GM12878 (cell line): ENCODE measurements around the gene ALS2. TPM values are rescaled to one million over a fixed set of nuclear protein-coding genes. Genes with fewer than 3 reads are reported as not detected.

Source experiments
- ATAC-seq: fragments of 200-7000 bp; cut with Tn5 transposase; 3 replicates; pipeline ENCODE4 v1.9.1; 2020; ENCODE audit warnings: mild to moderate bottlenecking, moderate library complexity
- BruUV-seq: library from RNA; stranded (reverse); fragments of 400-500 nt; replicated peaks from 2 replicates; lab custom pipeline; 2021; lab: Mats Ljungman, UMichigan
- CTCF ChIA-PET: fragments of 300-600 bp; sonication (Branson Sonifier 250); formaldehyde crosslinking; extraction: SDS; loops from one replicate; lab custom pipeline; 2021; ENCODE audit warnings: inconsistent platforms; lab: Yijun Ruan, JAX
- POLR2A ChIA-PET: fragments of 350-600 bp; formaldehyde crosslinking; extraction: SDS; loops from one replicate; lab custom pipeline; 2021; ENCODE audit warnings: inconsistent platforms; lab: Charles Lee
- RAD21 ChIA-PET: fragments of 300-600 bp; sonication (Branson Sonifier 250); formaldehyde crosslinking; loops from one replicate; lab custom pipeline; 2023; ENCODE audit warnings: antibody characterized with exemption; ENCODE audit not compliant: unreplicated experiment; lab: Charles Lee
- SMC1A ChIA-PET: fragments of 300-600 bp; sonication (Branson Sonifier 250); formaldehyde crosslinking; loops from one replicate; lab custom pipeline; 2023; ENCODE audit not compliant: unreplicated experiment, uncharacterized antibody; lab: Charles Lee
- DNase-seq: peaks from one replicate; pipeline ENCODE4 v3.0.0-alpha.2; 2011; ENCODE audit warnings: low read depth, low spot score
- FAIRE-seq: peaks from 3 replicates; lab custom pipeline; 2011; peaks lifted over from hg19 to GRCh38; lab: Jason Lieb, UNC
- H2AFZ ChIP-seq: 2 replicates; pipeline ENCODE4 v1.6.0; 2011; ENCODE audit warnings: low read depth, low read length, control low read depth; ENCODE audit not compliant: control insufficient read depth
- H3K27ac ChIP-seq: 2 replicates; pipeline ENCODE4 v1.5.1; 2011; ENCODE audit warnings: control low read depth; ENCODE audit not compliant: control insufficient read depth, insufficient read depth
- H3K27me3 ChIP-seq, 2 experiments: replicated peaks in 1 of 2; 2 replicates each; pipeline versions ENCODE4 v1.6.0 to v1.6.1; 2011; ENCODE audit warnings: low read length in 1 of 2; ENCODE audit not compliant: control insufficient read depth in 2 of 2, insufficient read depth in 2 of 2
- H3K36me3 ChIP-seq, 2 experiments: 2 replicates each; pipeline ENCODE4 v1.5.1; 2011; ENCODE audit warnings: low read length in 1 of 2; ENCODE audit not compliant: control insufficient read depth in 2 of 2, insufficient read depth in 2 of 2
- H3K4me1 ChIP-seq: 2 replicates; pipeline ENCODE4 v1.6.1; 2011; ENCODE audit warnings: mild to moderate bottlenecking, low read length, moderate library complexity, mixed read lengths; ENCODE audit not compliant: control insufficient read depth, insufficient read depth
- H3K4me2 ChIP-seq: 2 replicates; pipeline ENCODE4 v1.6.0; 2011; ENCODE audit warnings: control low read depth; ENCODE audit not compliant: control insufficient read depth, insufficient read depth
- H3K4me3 ChIP-seq: fragments of 200-600 bp; sonication (generic); 2 replicates; pipeline ENCODE4 v1.5.1; 2016
- H3K79me2 ChIP-seq: 2 replicates; pipeline ENCODE4 v1.6.0; 2011; ENCODE audit warnings: low read length; ENCODE audit not compliant: control insufficient read depth, insufficient read depth
- H3K9ac ChIP-seq: 2 replicates; pipeline ENCODE4 v1.8.0; 2011; ENCODE audit warnings: low read length, control low read depth, mixed read lengths; ENCODE audit not compliant: control insufficient read depth, insufficient read depth
- H3K9me3 ChIP-seq: replicated peaks from 3 replicates; pipeline ENCODE4 v1.5.1; 2011; ENCODE audit warnings: mild to moderate bottlenecking, low read length; ENCODE audit not compliant: control insufficient read depth, insufficient read depth
- H4K20me1 ChIP-seq: 2 replicates; pipeline ENCODE4 v1.6.0; 2011; ENCODE audit not compliant: control insufficient read depth, insufficient read depth
- CREM ChIP-seq: IDR thresholded peaks from 2 replicates; pipeline ENCODE4 v1.6.1; 2014; ENCODE audit warnings: antibody characterized with exemption, low read depth
- IKZF1 ChIP-seq: fragments of 450-650 bp; conservative IDR thresholded peaks from 2 replicates; pipeline ENCODE4 v1.6.1; 2017; ENCODE audit warnings: antibody characterized with exemption, mild to moderate bottlenecking
- MEF2A ChIP-seq: IDR thresholded peaks from 2 replicates; pipeline ENCODE4 v1.6.1; 2011; ENCODE audit warnings: low read depth, mild to moderate bottlenecking, low read length, moderate library complexity; ENCODE audit not compliant: insufficient read depth
- MTA3 ChIP-seq: IDR thresholded peaks from 2 replicates; pipeline ENCODE4 v1.6.1; 2012; ENCODE audit warnings: low read length, inconsistent platforms, borderline replicate concordance
- NFYA ChIP-seq: IDR thresholded peaks from 2 replicates; pipeline ENCODE4 v1.6.1; 2011; ENCODE audit warnings: low read depth, mild to moderate bottlenecking, low read length, improper control_type of control experiment, borderline replicate concordance
- NFYB ChIP-seq: IDR thresholded peaks from 2 replicates; pipeline ENCODE4 v1.6.1; 2011; ENCODE audit warnings: low read depth, mild to moderate bottlenecking, low read length, improper control_type of control experiment, moderate library complexity; ENCODE audit not compliant: insufficient read depth
- NR2F1 ChIP-seq: fragments of 450-650 bp; conservative IDR thresholded peaks from 2 replicates; pipeline ENCODE4 v1.6.1; 2017; ENCODE audit warnings: mild to moderate bottlenecking
- NRF1 ChIP-seq: conservative IDR thresholded peaks from 2 replicates; pipeline ENCODE4 v1.6.1; 2011; ENCODE audit warnings: mild to moderate bottlenecking, low read depth, low read length, improper control_type of control experiment
- PAX8 ChIP-seq: fragments of 450-650 bp; IDR thresholded peaks from 2 replicates; pipeline ENCODE4 v1.6.1; 2017; ENCODE audit warnings: mild to moderate bottlenecking, moderate library complexity
- POU2F2 ChIP-seq: IDR thresholded peaks from 3 replicates; pipeline ENCODE4 v1.6.1; 2011; ENCODE audit warnings: low read depth, mild to moderate bottlenecking, low read length, borderline replicate concordance
- SIX5 ChIP-seq: IDR thresholded peaks from 2 replicates; pipeline ENCODE4 v1.6.1; 2011; ENCODE audit warnings: mild to moderate bottlenecking, low read depth, low read length, moderate library complexity; ENCODE audit not compliant: severe bottlenecking
- SUPT20H ChIP-seq: IDR thresholded peaks from 2 replicates; pipeline ENCODE4 v1.6.1; 2011; ENCODE audit warnings: low read depth, mild to moderate bottlenecking, low read length, moderate library complexity, borderline replicate concordance; ENCODE audit not compliant: control insufficient read depth
- SUZ12 ChIP-seq: fragments of 200-600 bp; sonication (generic); IDR thresholded peaks from one replicate; pipeline ENCODE4 v1.6.1; 2018; ENCODE audit warnings: antibody characterized with exemption, mild to moderate bottlenecking; ENCODE audit not compliant: unreplicated experiment
- TARDBP ChIP-seq: IDR thresholded peaks from 2 replicates; pipeline ENCODE4 v1.6.1; 2016; ENCODE audit warnings: borderline replicate concordance
- WGBS: methylation state at CpG from one replicate; pipeline ENCODE4 v1.1.6; 2016; ENCODE audit warnings: low lambda C conversion rate; ENCODE audit not compliant: insufficient replicate concordance, insufficient coverage; ENCODE audit errors: missing lambda C conversion rate; 5-methylcytosine and 5-hydroxymethylcytosine counted together
- in situ Hi-C: fragments of 300-500 bp; cut with MboI; formaldehyde crosslinking; loops from 9 replicates; pipeline ENCODE4 v1.14.3; 2018; ENCODE audit warnings: mixed read lengths
- intact Hi-C: fragments of 100-400 bp; cut with micrococcal nuclease; formaldehyde crosslinking; loops from one replicate; pipeline ENCODE4 v1.14.2; 2022; ENCODE audit not compliant: unreplicated experiment
- polyA plus RNA-seq, 11 experiments: library from polyadenylated mRNA; depleted of rRNA in 4 of 11; unstranded in 6 of 11; stranded (reverse) in 5 of 11; fragments of >200 nt; fragmentation: Nextera tagmentation in 4 of 11; fragmentation: Illumina TruSeq in 1 of 11; extraction: Ambion mirVana in 4 of 11; extraction: Trizol in 1 of 11; gene quantifications; 1 replicate in 1 of 11; 2 replicates in 10 of 11; pipeline versions ENCODE4 v1.2.1 to v1.2.3, GENCODE V29; 2011 to 2016; ENCODE audit warnings: inconsistent platforms in 2 of 11, missing spikeins in 2 of 11, low read depth in 1 of 11
- total RNA-seq, 4 experiments: library from RNA; depleted of rRNA in 3 of 4; stranded (reverse); fragments of >200 nt in 3 of 4; fragmentation: Illumina TruSeq in 1 of 4; extraction: Trizol in 1 of 4; gene quantifications; 2 replicates each; pipeline versions ENCODE4 v1.2.1 to v1.2.3, GENCODE V29; 2013 to 2021
- TF ChIP-seq, protein P1 (sequence below): fragments of 150-350 bp; IDR thresholded peaks from 2 replicates; pipeline ENCODE4 v1.6.1; 2014; ENCODE audit warnings: mild to moderate bottlenecking, low read depth, low read length

Gene ALS2
- total and polyA plus RNA-seq, 10 of the 15 experiments (the other 5 are each of a cell fraction or from before 2014, with no cell fraction given), result 2.4 to 10.4 (median 7.7) TPM

DNA sequence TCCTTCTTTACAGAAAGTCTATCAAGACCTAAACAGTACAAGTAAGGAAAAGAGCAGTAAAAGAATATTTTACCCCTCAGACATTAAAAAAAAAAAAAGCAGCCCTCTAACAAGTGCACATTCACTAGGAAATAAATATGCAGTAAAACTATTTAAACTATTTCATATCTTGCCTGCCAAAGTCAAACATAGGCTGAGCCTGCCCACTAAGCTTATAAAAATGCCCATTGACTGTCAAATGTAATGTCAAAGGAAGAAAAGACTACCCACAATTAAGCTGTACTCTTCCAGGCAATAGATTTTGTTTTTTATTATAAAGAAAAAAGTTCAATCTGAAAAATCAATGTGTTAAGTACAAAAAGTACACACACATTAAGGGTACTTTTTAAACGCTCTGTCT lies 11.8 kb downstream of the ALS2 start:
- CTCF ChIA-PET, result interaction anchor here (2.5 kb wide), 1 partner anchor 9 kb away, joined by 12 read pairs; no protein-coding TSS in a partner anchor
- intact Hi-C loops, result no loop called here
- no peaks in the 10 kb centered on the region for H3K79me2 ChIP-seq
- no peak for DNase-seq
- RAD21 ChIA-PET, result no interaction called here
- no peaks in the 10 kb centered on the region for H3K36me3 ChIP-seq
- no peaks in the 10 kb centered on the region for H3K9me3 ChIP-seq
- WGBS, result 100% methylated on average over 1 of the region's 1 CpG
- no peaks in the 10 kb centered on the region for H3K27me3 ChIP-seq
- BruUV-seq, result no TSS peak
- no peak for ATAC-seq
- H3K4me2 ChIP-seq, result no peak overlapping the region
- in situ Hi-C loops, result no loop called here
- SMC1A ChIA-PET, result interaction anchor here (1.3 kb wide), 1 partner anchor 123 kb away, joined by 3 read pairs; no protein-coding TSS in a partner anchor
- FAIRE-seq, result no peak
- H3K4me1 ChIP-seq, result no peaks in the 10 kb centered on the region
- H4K20me1 ChIP-seq, result no peaks in the 10 kb centered on the region
- no peak overlapping the region for H3K4me3 ChIP-seq
- H3K9ac ChIP-seq, result no peak overlapping the region
- TF ChIP-seq POU2F2 (no peak), PAX8 (no peak), IKZF1 (no peak), SIX5 (no peak), SUZ12 (no peak), MTA3 (no peak), NR2F1 (no peak), NRF1 (no peak), TARDBP (no peak)
- POLR2A ChIA-PET, result interaction anchor here (1.4 kb wide), 1 partner anchor 12 kb away, joined by 4 read pairs; the partner anchor contains the start of gene ALS2
- no peak overlapping the region for H3K27ac ChIP-seq
- no peak overlapping the region for H2AFZ ChIP-seq

DNA sequence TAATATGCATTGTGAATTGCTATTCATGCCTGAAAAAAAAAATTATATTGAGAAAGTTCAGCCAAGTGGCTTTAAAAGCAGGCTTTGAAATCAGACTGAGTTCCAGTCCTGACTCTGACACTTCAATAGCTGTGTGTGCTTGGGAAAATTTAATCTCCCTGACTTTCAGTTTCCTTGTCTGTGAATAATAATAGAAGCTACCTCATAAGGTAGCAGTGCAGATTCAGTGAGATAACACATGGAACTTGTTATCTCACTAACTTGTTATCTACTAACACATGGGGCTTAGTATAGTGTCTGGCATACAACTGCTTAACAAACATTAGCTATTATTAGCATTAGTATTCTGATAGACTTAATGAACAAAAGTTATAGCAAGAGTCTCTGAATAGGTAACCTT lies 14.9 kb downstream of the ALS2 start:
- BruUV-seq, result no TSS peak
- intact Hi-C loops, result no loop called here
- DNase-seq (no peak), FAIRE-seq (peak; percentile 44), ATAC-seq (no peak)
- no peaks in the 10 kb centered on the region for H3K4me1 ChIP-seq
- H3K36me3 ChIP-seq, result peaks cover 0 to 4% of the 10 kb centered on the region in 2 experiments; a peak in 1 of 4 replicates
- ChIA-PET POLR2A (no interaction called here), SMC1A (interaction anchor here (1.0 kb wide), 2 partner anchors 9 to 21 kb away, joined by 3 read pairs; no protein-coding TSS in a partner anchor), RAD21 (no interaction called here), CTCF (interaction anchor here (1.3 kb wide), 1 partner anchor 10 kb away, joined by 3 read pairs; no protein-coding TSS in a partner anchor)
- no peak overlapping the region for H3K27ac ChIP-seq
- H2AFZ ChIP-seq, result no peak overlapping the region
- H3K4me2 ChIP-seq, result no peak overlapping the region
- no peaks in the 10 kb centered on the region for H3K9me3 ChIP-seq
- no peak overlapping the region for H3K4me3 ChIP-seq
- H3K27me3 ChIP-seq, result no peaks in the 10 kb centered on the region
- H3K79me2 ChIP-seq, result no peaks in the 10 kb centered on the region
- in situ Hi-C loops, result no loop called here
- H3K9ac ChIP-seq, result no peak overlapping the region
- no peaks in the 10 kb centered on the region for H4K20me1 ChIP-seq
- TF ChIP-seq NFYA (no peak), NFYB (no peak), SUPT20H (no peak), MEF2A (no peak), CREM (no peak), MTA3 (no peak)
- TF ChIP-seq, protein P1, sequence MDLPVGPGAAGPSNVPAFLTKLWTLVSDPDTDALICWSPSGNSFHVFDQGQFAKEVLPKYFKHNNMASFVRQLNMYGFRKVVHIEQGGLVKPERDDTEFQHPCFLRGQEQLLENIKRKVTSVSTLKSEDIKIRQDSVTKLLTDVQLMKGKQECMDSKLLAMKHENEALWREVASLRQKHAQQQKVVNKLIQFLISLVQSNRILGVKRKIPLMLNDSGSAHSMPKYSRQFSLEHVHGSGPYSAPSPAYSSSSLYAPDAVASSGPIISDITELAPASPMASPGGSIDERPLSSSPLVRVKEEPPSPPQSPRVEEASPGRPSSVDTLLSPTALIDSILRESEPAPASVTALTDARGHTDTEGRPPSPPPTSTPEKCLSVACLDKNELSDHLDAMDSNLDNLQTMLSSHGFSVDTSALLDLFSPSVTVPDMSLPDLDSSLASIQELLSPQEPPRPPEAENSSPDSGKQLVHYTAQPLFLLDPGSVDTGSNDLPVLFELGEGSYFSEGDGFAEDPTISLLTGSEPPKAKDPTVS, result no peak
